ENCODE measurements around the gene GNAO1.

DNA sequence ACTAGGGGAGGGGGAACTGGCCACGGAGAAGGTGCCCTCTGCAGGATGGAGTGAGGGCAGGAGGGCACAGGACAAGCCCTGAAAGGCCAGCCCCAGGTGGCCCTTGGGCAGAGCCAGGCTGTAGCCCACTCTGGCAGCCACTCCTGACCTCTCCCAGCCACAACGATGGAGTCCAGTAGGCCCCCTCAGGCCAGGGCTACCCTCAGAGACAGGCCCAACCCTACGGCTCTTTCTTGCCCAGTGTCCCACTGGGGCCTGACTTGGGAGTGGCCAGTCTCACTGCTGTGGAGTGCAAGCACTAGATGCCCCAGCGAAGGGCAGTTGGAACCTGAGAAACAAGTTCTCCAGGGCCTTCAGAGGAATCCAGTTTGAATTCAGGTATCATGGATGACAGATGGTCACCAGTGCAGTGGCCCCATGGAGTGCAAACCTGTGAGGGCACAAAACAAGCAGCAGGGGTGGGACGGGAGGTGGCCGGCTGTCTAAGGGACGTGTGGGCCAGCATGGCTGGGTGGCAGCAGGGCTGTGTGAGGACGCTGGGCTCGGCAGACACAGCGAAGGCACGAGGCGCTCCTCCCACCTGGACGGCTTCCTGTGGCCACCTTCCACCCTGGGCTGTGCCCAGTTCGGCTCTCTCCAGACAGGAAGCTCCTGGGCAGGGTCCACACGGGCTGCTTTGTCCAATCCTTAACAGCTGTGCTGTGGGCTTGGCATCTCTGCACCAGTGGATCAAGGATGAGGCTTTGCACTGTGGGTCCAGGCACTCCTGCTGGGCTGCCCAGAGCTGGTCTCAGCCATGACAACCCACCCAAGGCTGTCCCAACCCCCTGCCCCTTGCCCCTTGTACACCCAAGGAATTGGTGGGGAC, 162.0 kb downstream of the GNAO1 start:
- TF ChIP-seq MXI1 (IDR thresholded peaks at IDR 0.05; ENCODE audit: low read depth, low read length) (no peak), EP300 (IDR thresholded peaks at IDR 0.05; ENCODE audit: borderline replicate concordance in 1 of 2, low read depth in 1 of 2, low read length in 1 of 2) (no peak), POLR2AphosphoS5 (IDR thresholded peaks at IDR 0.05; ENCODE audit: low read depth, low read length) (no peak), TAF1 (IDR thresholded peaks at IDR 0.05; ENCODE audit: borderline replicate concordance, low read depth, low read length) (no peak), FOXJ3 (CRISPR knock-in tag; IDR thresholded peaks at IDR 0.05) (no peak), NRF1 (IDR thresholded peaks at IDR 0.05; ENCODE audit: low read depth, low read length) (no peak), GATA2 (CRISPR knock-in tag; IDR thresholded peaks at IDR 0.05) (no peak), RAD21 (IDR thresholded peaks at IDR 0.05; ENCODE audit: low read length) (no peak), RFX5 (IDR thresholded peaks at IDR 0.05; ENCODE audit: low read length) (no peak), RCOR1 (IDR thresholded peaks at IDR 0.05; ENCODE audit: low read length) (no peak), YY1 (IDR thresholded peaks at IDR 0.05; ENCODE audit: low read depth) (no peak)
- TF ChIP-seq, protein P1, sequence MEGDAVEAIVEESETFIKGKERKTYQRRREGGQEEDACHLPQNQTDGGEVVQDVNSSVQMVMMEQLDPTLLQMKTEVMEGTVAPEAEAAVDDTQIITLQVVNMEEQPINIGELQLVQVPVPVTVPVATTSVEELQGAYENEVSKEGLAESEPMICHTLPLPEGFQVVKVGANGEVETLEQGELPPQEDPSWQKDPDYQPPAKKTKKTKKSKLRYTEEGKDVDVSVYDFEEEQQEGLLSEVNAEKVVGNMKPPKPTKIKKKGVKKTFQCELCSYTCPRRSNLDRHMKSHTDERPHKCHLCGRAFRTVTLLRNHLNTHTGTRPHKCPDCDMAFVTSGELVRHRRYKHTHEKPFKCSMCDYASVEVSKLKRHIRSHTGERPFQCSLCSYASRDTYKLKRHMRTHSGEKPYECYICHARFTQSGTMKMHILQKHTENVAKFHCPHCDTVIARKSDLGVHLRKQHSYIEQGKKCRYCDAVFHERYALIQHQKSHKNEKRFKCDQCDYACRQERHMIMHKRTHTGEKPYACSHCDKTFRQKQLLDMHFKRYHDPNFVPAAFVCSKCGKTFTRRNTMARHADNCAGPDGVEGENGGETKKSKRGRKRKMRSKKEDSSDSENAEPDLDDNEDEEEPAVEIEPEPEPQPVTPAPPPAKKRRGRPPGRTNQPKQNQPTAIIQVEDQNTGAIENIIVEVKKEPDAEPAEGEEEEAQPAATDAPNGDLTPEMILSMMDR (IDR thresholded peaks at IDR 0.05), result no peak
- TF ChIP-seq, protein P2, sequence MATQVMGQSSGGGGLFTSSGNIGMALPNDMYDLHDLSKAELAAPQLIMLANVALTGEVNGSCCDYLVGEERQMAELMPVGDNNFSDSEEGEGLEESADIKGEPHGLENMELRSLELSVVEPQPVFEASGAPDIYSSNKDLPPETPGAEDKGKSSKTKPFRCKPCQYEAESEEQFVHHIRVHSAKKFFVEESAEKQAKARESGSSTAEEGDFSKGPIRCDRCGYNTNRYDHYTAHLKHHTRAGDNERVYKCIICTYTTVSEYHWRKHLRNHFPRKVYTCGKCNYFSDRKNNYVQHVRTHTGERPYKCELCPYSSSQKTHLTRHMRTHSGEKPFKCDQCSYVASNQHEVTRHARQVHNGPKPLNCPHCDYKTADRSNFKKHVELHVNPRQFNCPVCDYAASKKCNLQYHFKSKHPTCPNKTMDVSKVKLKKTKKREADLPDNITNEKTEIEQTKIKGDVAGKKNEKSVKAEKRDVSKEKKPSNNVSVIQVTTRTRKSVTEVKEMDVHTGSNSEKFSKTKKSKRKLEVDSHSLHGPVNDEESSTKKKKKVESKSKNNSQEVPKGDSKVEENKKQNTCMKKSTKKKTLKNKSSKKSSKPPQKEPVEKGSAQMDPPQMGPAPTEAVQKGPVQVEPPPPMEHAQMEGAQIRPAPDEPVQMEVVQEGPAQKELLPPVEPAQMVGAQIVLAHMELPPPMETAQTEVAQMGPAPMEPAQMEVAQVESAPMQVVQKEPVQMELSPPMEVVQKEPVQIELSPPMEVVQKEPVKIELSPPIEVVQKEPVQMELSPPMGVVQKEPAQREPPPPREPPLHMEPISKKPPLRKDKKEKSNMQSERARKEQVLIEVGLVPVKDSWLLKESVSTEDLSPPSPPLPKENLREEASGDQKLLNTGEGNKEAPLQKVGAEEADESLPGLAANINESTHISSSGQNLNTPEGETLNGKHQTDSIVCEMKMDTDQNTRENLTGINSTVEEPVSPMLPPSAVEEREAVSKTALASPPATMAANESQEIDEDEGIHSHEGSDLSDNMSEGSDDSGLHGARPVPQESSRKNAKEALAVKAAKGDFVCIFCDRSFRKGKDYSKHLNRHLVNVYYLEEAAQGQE (IDR thresholded peaks at IDR 0.05; ENCODE audit: low read depth, low read length), result no peak
